ENCODE results near the gene FOSL2.

GRCh38 chr2:28447943-28448792, 55.5 kb downstream of the FOSL2 start:
- TF ChIP-seq EZH2 (IDR thresholded peaks at IDR 0.05; ENCODE audit: borderline replicate concordance, insufficient read depth, low read depth, low read length, poor library complexity, severe bottlenecking) (no peak), CTCF (IDR thresholded peaks at IDR 0.05) (no peak)
